ENCODE data around the gene SACM1L. TPM values are rescaled to one million over a fixed set of nuclear protein-coding genes. Genes with fewer than 3 reads are reported as not detected.

Gene SACM1L
- total and polyA plus RNA-seq, 2 donors (not counting 3 experiments of a cell fraction or from before 2014, with no cell fraction given): 11.9 to 39.9 TPM

GRCh38 chr3:45777746-45778386, 88.7 kb downstream of the SACM1L start:
- intact Hi-C loops (cut with micrococcal nuclease) (no loop called here), dilution Hi-C loops (cut with MboI; ENCODE audit: extremely low pct_ligation_motif_present, low sequenced_read_pairs) (no loop called here)
- no peaks in the 10 kb centered on the region for H3K9me1 ChIP-seq (replicated peaks; ENCODE audit: control insufficient read depth, extremely low read depth, insufficient read depth, low read length)
- no peaks in the 10 kb centered on the region for H3K36me3 ChIP-seq (ENCODE audit: control insufficient read depth in 2 of 2, extremely low read depth in 1 of 2, insufficient read depth in 2 of 2, low read length in 2 of 2)
- no peak overlapping the region for H3K4me2 ChIP-seq (ENCODE audit: insufficient read depth, low read length)
- no TSS peak for BruUV-seq (replicated peaks)
- CTCF ChIA-PET: interaction anchor here (1.4 kb wide), 1 partner anchor 12 kb away, joined by 3 read pairs; no protein-coding TSS in a partner anchor
- no peak overlapping the region for H3K27ac ChIP-seq (ENCODE audit: insufficient read depth, low read depth, low read length)
- no peaks in the 10 kb centered on the region for H3K79me2 ChIP-seq (ENCODE audit: control insufficient read depth, insufficient read depth, low read length)
- no peaks in the 10 kb centered on the region for H4K20me1 ChIP-seq (replicated peaks; ENCODE audit: control insufficient read depth, extremely low read depth, insufficient read depth, low read length)
- H2AFZ ChIP-seq (ENCODE audit: low read depth, low read length): no peak overlapping the region
- no peak overlapping the region for H3K4me3 ChIP-seq (replicated peaks in 1 of 3; ENCODE audit: insufficient read depth in 1 of 3, low read depth in 1 of 3, low read length in 3 of 3)
- no peaks in the 10 kb centered on the region for H3K4me1 ChIP-seq (ENCODE audit: control insufficient read depth, extremely low read depth, insufficient read depth, low read length)
- TF ChIP-seq POLR2A (IDR thresholded peaks at IDR 0.05; ENCODE audit: low read depth, low read length) (no peak), POLR2AphosphoS5 (IDR thresholded peaks at IDR 0.05; ENCODE audit: insufficient read depth, low read depth, low read length) (no peak), JUN (IDR thresholded peaks at IDR 0.05; ENCODE audit: borderline replicate concordance, insufficient read depth, insufficient read length, low read depth) (no peak), CTCF (IDR thresholded peaks at IDR 0.05; ENCODE audit: extremely low read depth in 1 of 2, insufficient read depth in 1 of 2, low read depth in 1 of 2, low read length in 2 of 2) (no peak), MYC (IDR thresholded peaks at IDR 0.05; ENCODE audit: low read depth, low read length) (no peak), FOS (IDR thresholded peaks at IDR 0.05; ENCODE audit: borderline replicate concordance, insufficient read depth, low read length) (no peak), GATA2 (IDR thresholded peaks at IDR 0.05; ENCODE audit: insufficient read depth, insufficient read length, low read depth, low read length) (no peak), MAX (IDR thresholded peaks at IDR 0.05; ENCODE audit: insufficient read depth, insufficient read length) (no peak), EZH2 (IDR thresholded peaks at IDR 0.05; ENCODE audit: borderline replicate concordance, low read depth, low read length, severe bottlenecking) (no peak)
- no peaks in the 10 kb centered on the region for H3K9me3 ChIP-seq (replicated peaks; ENCODE audit: control insufficient read depth, insufficient read depth, low read length)
- DNase-seq (ENCODE audit: low read depth, low spot score) (no peak), FAIRE-seq (no peak)
- no peak overlapping the region for H3K9ac ChIP-seq (replicated peaks; ENCODE audit: extremely low read depth, insufficient read depth, low read length)
- POLR2A ChIA-PET: no interaction called here
- no peaks in the 10 kb centered on the region for H3K27me3 ChIP-seq (ENCODE audit: control insufficient read depth in 2 of 2, insufficient read depth in 2 of 2, low read length in 2 of 2)

Measured in endothelial cell of umbilical vein (primary cell).